ENCODE data around the gene VSTM2L. TPM values are rescaled to one million over a fixed set of nuclear protein-coding genes. Genes with fewer than 3 reads are reported as not detected.
A peak's percentile ranks its signal among the peaks of the same experiment; 100 is the strongest.

The VSTM2L gene
- total and polyA plus RNA-seq, 2 of the 13 experiments (the other 11 are each of a cell fraction or from before 2014, with no cell fraction given) = not detected

- 73% methylated on average over 4 of the region's 4 CpGs for WGBS (ENCODE audit: low lambda C conversion rate)
- ChIA-PET CTCF (ENCODE audit: low intra/inter-chr PET ratio, low total read pairs) (no interaction called here), POLR2A (interaction anchor here (1.1 to 1.6 kb wide), 2 partner anchors 8 to 39 kb away, joined by 4 to 5 read pairs; partner anchors contain the start of genes RPRD1B and TTI1)
- Histone ChIP-seq H3K27ac (ENCODE audit: extremely low read length, insufficient read depth, low read length) (no peak overlapping the region), H4K20me1 (ENCODE audit: insufficient read depth, low read length) (0 out of 2 replicates have a peak, but pooled peaks cover 3% of the 10 kb centered on the region), H3K36me3 (replicated peaks in 1 of 2; ENCODE audit: control insufficient read depth in 1 of 2, insufficient read depth in 2 of 2, low read length in 2 of 2) (peaks cover 51 to 79% of the 10 kb centered on the region in 2 experiments), H2AFZ (ENCODE audit: low read length) (no peak overlapping the region), H3K27me3 (ENCODE audit: control insufficient read depth in 1 of 2, insufficient read depth in 2 of 2, low read length in 2 of 2) (no peaks in the 10 kb centered on the region), H3K4me1 (ENCODE audit: insufficient read depth, low read length) (peaks cover 17% of the 10 kb centered on the region), H3K79me2 (ENCODE audit: insufficient read depth, low read length) (no peaks in the 10 kb centered on the region), H3K9ac (ENCODE audit: insufficient read depth, low read depth, low read length) (no peak overlapping the region), H3K4me3 (replicated peaks in 1 of 3; ENCODE audit: insufficient read depth in 1 of 3, low read depth in 2 of 3, low read length in 3 of 3) (no peak overlapping the region), H3K4me2 (ENCODE audit: low read depth, low read length) (no peak overlapping the region), H3K9me3 (ENCODE audit: low read length) (no peaks in the 10 kb centered on the region)
- ATAC-seq (0 out of 3 replicates have a peak, but pooled peaks have one; percentile 18), DNase-seq (ENCODE audit: low spot score) (peak; percentile 43), FAIRE-seq (no peak)
- in situ Hi-C loops (cut with HindIII; ENCODE audit: extremely low pct_ligation_motif_present, low pct_unique_long_range_greater_than_20kb) (loop anchor here (5.0 kb wide), 3 partner anchors 92 to 427 kb away; partner anchors contain the start of gene VSTM2L), intact Hi-C loops (cut with micrococcal nuclease; ENCODE audit: unreplicated experiment) (no loop called here)
- no TSS peak for BruUV-seq (replicated peaks)
- TF ChIP-seq FUBP1 (CRISPR knock-in tag; IDR thresholded peaks at IDR 0.05; ENCODE audit: borderline replicate concordance) (no peak), CEBPG (CRISPR knock-in tag; IDR thresholded peaks at IDR 0.05) (peak; percentile 28; the same call in 1 of the 2 replicates), CBX1 (IDR thresholded peaks at IDR 0.05; ENCODE audit: low read depth) (no peak), ZFAT (CRISPR knock-in tag; conservative IDR thresholded peaks at IDR 0.05) (no peak), ZNF589 (CRISPR knock-in tag; conservative IDR thresholded peaks at IDR 0.05) (no peak), ZNF546 (CRISPR knock-in tag; conservative IDR thresholded peaks at IDR 0.05) (no peak), HMGXB3 (CRISPR knock-in tag; IDR thresholded peaks at IDR 0.05; ENCODE audit: borderline replicate concordance) (no peak), FOSL2 (CRISPR knock-in tag; IDR thresholded peaks at IDR 0.05) (peak; percentile 39), CAMTA2 (CRISPR knock-in tag; IDR thresholded peaks at IDR 0.05; ENCODE audit: borderline replicate concordance) (no peak), ZNF282 (IDR thresholded peaks at IDR 0.05; ENCODE audit: partially characterized antibody) (no peak), RARA (CRISPR knock-in tag; IDR thresholded peaks at IDR 0.05) (no peak), ZNF629 (CRISPR knock-in tag; conservative IDR thresholded peaks at IDR 0.05) (no peak), ZHX2 (IDR thresholded peaks at IDR 0.05; ENCODE audit: low read depth) (no peak), ZHX2 (CRISPR knock-in tag; IDR thresholded peaks at IDR 0.05; ENCODE audit: borderline replicate concordance) (no peak)
Observed at GRCh38 chr20:37994512-37994911, 91.6 kb downstream of the VSTM2L start.

All from HepG2 (cell line).